GM18870 (cell line): ENCODE measurements around the gene ZBTB4.

Source experiments
- ATAC-seq: cut with Tn5 transposase; IDR thresholded peaks from one replicate; pipeline ENCODE4 v1.9.1; 2021; ENCODE audit warnings: moderate library complexity; ENCODE audit not compliant: unreplicated experiment

ZBTB4 gene

DNA sequence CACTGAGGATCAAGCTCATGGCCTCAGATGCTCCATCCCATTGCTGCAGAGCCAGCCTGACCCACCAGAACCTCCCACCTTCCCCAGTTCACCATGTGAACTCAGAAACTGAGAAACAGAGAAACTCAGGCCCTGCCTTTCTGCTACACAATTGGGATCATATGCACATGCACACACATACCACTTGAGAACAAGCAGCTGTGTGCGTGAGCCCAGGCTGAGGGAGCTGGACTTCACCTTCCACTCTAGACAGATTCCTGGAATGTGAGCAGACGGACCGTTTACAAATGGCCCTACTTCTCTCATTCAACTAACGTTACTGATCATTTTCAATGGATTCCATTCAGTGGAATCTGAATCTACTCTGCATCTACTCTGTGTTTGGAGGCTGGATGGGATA is 55.8 kb downstream of the ZBTB4 start:
- no peak for ATAC-seq

DNA sequence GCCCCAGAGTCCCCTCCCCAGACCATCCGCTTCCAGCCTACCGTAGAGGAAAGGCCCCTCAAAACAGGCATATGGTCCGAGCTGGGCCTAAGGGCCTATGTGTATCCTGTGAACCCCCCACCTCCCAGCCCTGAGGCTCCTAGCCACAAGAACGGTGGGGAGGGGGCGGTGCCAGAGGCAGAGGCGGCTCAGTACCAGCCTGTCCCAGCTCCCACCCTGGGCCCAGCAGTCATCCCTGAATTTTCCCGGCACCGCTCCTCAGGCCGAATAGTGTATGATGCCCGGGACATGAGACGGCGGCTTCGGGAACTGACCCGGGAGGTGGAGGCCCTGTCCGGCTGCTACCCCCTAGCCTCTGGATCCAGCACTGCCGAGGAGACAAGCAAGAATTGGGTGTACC is 58.2 kb downstream of the ZBTB4 start:
- ATAC-seq: no peak

DNA sequence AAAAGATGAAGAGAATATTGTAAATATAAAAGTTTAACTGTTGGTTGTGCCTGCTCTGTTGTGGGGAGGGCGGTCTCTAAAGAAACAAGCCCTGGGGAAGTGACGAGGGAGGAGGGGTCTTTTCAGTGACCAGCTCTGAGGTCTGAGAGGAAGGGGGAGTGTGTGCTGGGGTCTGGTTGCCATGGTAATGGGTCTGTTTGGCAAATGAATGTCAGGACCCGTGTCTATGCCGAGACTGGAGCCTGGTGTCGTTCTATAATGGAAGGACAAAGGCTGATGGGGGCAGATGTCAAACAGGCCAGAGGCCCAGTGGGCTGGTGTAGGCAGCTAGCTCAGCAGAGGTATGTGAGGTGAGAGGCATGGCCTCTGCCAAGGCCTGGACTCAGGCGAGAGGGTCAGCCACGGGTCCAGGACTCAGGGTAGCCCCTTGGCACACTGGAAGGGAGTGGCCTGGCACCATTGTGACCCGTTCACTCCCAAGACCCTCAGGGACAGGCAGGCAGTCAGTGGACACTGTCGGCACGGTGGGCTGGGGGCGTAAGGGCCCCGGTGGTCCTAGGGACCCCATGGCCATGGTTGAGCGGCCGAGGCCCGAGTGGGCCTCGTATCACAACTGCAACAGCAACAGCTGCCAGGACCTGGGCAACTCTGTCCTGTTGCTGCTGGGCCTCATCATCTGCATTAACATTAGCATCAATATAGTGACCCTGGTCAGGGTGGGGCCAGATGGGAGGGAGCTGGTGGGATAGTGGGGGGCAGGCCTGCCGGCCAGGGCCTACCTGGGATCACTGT is 59.4 kb downstream of the ZBTB4 start, which contains the start of gene SPEM1:
TSS of gene SPEM1 (plus strand) at position 506 of the 792 bp plus-strand sequence. CDS start at position 567, 61 bp downstream.
- ATAC-seq: no peak

DNA sequence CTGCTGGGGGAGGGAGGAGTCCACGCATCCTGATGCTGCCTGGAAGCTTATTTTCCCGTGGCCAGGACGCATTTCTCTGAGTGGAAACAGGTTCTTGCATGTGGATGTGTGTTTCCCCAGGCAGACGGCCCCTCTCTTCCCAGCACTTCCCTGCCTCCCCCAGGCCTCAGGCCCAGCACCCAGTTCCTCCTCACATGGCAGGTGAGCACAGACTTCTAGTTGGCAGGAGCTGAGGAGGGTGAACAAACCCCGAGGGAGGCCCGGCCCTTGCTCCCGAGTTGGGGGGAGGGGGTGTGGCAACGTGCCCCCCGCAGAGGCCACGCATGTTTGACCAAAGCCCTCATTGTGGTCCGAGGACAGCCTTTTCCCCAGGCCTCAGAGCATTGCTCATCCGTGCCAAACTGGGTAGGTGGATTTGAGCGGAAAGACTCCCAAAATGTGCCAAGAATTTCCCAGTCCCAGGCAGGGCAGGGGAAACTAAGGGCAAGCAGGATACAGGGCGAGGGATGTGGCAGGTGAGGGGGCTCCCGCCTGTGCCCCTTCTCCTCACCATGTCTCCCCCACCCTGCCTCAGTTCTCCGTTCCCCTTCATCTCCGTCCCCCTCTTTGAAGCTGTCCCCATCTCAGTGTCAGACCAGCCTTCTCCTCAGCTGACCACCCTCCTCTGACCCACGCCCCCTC is 60.8 kb downstream of the ZBTB4 start:
- no peak for ATAC-seq

GRCh38 chr17:7417056-7417655 is 62.3 kb downstream of the ZBTB4 start:
- no peak for ATAC-seq

DNA sequence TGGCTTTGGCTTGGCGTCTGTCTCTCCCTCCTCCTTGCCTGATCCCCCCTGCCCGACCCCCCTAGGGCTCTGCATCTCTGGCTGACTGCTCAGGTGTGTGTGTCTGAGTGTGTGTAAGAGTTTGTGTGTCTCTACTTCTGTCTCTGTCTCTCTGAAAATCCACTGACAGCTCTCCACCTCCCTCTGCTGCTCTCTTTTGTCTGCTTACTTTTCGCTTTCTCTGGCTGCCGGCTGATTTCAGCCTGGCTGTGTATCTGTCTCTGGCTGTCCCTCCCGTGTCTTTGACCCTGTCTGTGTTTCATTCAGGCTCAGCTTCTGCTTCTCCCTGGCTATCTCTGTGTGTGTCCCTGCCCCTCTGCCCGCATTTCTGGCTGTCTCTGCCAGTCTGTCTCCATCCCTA is 63.1 kb downstream of the ZBTB4 start:
- ATAC-seq: no peak

DNA sequence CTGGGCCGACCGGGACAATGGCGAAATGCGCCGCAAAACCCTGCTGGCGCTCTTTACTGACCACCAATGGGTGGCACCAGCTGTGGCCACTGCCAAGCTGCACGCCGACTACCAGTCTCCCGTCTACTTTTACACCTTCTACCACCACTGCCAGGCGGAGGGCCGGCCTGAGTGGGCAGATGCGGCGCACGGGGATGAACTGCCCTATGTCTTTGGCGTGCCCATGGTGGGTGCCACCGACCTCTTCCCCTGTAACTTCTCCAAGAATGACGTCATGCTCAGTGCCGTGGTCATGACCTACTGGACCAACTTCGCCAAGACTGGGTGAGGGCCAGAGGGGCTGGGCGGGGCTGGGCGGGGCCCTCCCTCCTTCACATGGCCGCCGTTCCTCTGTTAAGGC is 63.6 kb downstream of the ZBTB4 start:
- no peak for ATAC-seq

- no peak for ATAC-seq
Observed at GRCh38 chr17:7414837-7415236, 64.6 kb downstream of the ZBTB4 start.

- ATAC-seq: no peak
Observed at GRCh38 chr17:7413346-7413985, 66.0 kb downstream of the ZBTB4 start.

GRCh38 chr17:7411427-7411750 is 68.0 kb downstream of the ZBTB4 start:
- no peak for ATAC-seq

DNA sequence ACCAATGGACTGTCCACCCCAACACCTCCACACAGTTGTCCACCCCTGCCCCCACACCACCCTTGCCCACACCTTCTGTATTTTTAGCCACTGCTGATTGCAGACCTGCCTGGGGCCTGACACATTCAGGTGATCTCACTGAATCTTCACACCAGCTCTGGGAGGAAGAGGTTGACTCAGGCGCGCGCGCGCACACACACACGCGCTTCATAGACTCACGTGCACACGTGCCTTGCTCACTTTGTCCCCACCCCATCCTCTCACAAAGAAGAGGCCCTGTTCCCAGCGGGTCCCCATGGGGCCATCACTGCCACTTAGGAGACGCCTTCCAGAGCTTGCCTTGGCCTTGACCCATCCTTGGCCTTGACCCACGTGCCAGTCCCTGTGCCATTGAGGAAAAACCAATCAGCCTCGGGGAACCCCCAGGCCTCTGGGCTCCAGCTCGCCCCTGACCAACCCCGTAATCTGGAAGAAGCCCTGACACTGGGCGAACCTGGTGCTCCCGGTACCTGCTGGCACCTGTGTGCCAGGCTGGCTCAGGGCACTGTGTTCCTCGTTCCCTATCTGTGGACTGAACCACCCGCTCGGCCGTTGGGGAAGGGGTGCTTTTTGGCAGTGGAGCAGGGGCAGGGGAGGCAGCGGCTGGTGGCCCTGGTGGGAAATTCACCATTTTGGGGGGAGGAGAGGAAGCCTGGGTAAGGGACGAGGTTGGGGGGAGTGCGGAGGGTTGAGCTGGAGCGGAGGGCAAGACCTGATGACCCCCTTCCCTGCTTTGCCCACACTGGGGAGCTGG is 68.6 kb downstream of the ZBTB4 start:
- ATAC-seq: no peak

- no peak for ATAC-seq
Observed at GRCh38 chr17:7409716-7410115, 69.7 kb downstream of the ZBTB4 start.
